A673 (cell line): ENCODE measurements around the gene TBC1D13.

Experiments
- CTCF ChIP-seq: fragments of 300-800, 200-600 bp; sonication (generic); conservative IDR thresholded peaks from 2 replicates; pipeline ENCODE4 v1.5.1; 2017; ENCODE audit warnings: low read depth, mild to moderate bottlenecking, antibody characterized with exemption, low read length, moderate library complexity, mixed read lengths
- EZH2 ChIP-seq: fragments of 200-600 bp; sonication (generic); IDR thresholded peaks from 2 replicates; pipeline ENCODE4 v1.6.1; 2017; ENCODE audit warnings: borderline replicate concordance, low read depth, mild to moderate bottlenecking, mixed read lengths, antibody characterized with exemption, low read length; ENCODE audit not compliant: poor library complexity, severe bottlenecking

GRCh38 chr9:128805661-128806060, 18.6 kb downstream of the TBC1D13 start:
- TF ChIP-seq CTCF (no peak), EZH2 (no peak)
